GM12872 (cell line): ENCODE measurements around the gene LORICRIN.

Source experiments
- TF ChIP-seq, protein P1 (sequence below): IDR thresholded peaks from 3 replicates; pipeline ENCODE4 v1.5.1; 2011; ENCODE audit warnings: low read depth, mild to moderate bottlenecking, low read length, moderate library complexity; ENCODE audit not compliant: insufficient read depth

Gene LORICRIN

DNA sequence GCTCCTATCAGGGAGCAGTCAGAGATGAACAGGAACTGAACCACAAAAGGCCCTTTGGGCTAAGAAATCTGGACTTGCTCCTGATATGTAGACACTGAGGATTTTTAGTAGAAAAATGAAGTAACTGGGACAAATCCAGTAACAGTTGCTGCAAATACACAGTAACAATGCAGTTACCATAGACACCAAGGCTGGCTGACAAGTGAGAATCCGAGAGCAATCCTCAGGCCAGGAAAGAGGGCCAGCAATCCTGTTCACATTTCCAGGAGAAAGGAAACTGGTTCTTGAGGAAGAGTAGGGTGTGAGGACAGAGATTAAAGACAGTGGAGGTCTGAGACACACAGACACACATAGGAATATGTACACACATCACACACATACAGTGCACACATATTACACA lies 9.3 kb upstream of the LORICRIN start:
- TF ChIP-seq, protein P1, sequence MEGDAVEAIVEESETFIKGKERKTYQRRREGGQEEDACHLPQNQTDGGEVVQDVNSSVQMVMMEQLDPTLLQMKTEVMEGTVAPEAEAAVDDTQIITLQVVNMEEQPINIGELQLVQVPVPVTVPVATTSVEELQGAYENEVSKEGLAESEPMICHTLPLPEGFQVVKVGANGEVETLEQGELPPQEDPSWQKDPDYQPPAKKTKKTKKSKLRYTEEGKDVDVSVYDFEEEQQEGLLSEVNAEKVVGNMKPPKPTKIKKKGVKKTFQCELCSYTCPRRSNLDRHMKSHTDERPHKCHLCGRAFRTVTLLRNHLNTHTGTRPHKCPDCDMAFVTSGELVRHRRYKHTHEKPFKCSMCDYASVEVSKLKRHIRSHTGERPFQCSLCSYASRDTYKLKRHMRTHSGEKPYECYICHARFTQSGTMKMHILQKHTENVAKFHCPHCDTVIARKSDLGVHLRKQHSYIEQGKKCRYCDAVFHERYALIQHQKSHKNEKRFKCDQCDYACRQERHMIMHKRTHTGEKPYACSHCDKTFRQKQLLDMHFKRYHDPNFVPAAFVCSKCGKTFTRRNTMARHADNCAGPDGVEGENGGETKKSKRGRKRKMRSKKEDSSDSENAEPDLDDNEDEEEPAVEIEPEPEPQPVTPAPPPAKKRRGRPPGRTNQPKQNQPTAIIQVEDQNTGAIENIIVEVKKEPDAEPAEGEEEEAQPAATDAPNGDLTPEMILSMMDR = no peak

DNA sequence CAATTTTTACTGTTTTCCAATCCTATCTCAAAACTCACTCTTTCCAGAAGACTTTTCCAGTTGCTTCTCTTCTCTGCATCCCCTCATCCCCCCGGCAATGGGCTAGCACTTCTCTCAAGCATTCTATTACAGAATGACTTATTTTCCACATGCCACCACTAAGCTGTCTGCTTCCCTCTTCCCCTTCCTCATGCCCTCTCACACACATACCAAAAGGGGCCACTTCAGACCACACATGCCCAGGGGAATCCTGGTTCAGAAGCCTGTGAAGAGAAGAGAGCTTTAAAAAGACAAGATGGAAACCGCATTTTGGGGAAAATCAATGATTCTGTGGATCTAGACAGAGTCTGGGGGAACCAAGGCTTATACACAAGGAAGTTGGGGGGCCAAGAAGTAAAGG lies 8.4 kb upstream of the LORICRIN start:
- TF ChIP-seq, protein P1 = no peak

DNA sequence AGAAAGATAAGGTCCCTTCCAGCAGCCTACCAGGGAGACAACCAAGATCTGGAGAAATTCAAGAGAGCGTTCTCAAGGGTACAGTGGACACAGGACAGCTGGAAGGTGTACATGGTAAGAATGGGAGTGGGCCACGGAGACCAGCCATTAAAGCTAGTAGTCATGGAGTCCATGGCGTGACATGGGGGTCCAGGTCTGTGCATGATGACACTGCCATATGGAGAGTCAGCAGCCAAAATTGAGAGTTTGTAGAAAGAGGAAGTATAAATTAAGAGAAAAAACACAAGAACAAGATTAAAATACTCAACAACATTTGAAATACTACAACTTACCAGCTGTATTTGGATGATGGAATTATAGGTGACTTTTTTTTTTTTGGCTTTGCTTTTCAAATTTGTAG lies 7.9 kb upstream of the LORICRIN start:
- TF ChIP-seq, protein P1 = no peak

DNA sequence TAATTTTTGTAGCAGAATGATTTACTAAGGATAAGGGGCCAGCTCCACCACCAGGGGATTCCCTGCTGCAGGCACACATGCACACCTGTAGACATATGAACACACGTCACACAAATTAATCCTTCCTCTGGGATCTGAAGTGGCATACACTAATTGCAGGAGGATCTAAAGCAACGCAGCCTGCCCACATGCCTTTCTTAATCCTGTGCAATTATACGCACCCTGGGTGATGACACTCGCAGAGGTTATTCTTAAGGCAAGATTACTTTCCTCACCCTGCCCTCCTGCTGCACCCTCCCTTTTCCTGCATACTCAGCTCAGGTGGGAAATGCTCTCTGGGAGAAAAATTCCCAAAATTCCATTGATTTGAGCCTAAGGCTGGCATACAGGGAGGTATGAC lies 7.5 kb upstream of the LORICRIN start:
- TF ChIP-seq, protein P1 = no peak

DNA sequence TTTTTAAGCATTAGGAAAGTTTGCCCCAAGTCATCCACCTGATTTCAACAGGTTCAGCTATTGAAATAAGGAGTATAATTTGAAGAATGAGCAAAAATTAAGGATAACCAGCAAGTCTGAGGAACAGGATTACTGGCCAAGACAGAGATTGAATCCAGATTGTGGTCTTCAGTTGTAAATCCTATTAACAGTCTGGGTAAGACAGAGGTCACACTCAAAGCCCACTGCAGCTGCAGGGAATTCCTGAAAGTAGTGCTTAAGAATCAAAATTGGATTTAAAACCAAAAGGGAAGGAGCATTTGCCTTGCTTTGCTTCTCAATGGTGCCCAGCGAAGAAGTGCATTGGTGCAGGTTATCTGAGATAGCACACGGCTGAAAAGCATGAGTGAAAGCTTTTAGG lies 6.4 kb upstream of the LORICRIN start:
- TF ChIP-seq, protein P1 = no peak

DNA sequence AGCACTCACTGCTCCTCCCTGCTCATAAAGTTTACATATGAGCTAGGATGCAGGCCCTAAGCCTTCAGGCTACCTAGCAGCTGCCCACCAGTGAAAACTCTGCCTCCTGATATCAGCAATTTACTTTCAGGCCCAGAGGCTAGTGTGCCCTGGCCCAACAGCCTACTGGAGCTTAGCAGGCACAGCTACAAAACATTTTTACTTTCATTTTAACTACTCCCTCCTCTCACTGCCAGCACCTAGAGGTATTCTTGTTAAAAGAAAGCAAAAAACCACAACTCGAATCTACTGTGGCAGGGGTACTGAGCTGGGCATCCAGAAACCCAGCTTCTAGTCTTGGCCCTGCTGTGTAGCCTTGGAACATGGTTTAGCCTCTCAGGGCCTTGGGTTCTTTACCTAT lies 5.8 kb upstream of the LORICRIN start:
- TF ChIP-seq, protein P1 = no peak

DNA sequence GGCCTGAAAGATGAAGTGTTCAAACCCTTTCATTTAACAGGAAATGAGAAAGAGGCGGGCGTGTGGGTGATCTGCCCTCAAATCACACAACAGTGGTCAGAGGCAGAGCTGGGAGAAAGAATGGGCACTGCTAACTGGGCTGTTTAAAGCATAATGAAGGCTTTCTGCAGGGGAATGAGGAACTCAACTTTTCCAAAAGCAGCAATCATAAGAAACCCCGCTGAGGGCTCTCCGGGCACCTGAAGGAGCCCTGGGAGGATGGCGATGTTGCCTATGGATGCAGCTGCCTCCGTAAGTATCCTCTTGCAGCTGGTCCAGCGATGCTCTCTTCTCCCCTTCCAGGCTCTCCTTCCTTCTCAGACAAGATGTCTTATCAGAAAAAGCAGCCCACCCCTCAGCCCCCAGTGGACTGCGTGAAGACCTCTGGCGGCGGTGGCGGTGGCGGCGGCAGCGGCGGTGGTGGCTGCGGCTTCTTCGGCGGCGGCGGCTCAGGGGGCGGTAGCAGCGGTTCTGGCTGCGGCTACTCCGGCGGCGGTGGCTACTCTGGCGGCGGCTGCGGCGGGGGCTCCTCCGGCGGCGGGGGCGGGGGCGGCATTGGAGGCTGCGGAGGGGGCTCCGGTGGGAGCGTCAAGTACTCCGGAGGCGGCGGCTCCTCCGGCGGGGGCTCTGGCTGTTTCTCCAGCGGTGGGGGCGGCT lies 1.2 kb downstream of the LORICRIN start:
- TF ChIP-seq, protein P1 = no peak
